ENCODE data around the gene TANC1. TPM values are rescaled to one million over a fixed set of nuclear protein-coding genes. Genes with fewer than 3 reads are reported as not detected.

TANC1 gene
- total RNA-seq, 3 donors from 2014 or later = 0.33 to 0.40 (median 0.34) TPM

DNA sequence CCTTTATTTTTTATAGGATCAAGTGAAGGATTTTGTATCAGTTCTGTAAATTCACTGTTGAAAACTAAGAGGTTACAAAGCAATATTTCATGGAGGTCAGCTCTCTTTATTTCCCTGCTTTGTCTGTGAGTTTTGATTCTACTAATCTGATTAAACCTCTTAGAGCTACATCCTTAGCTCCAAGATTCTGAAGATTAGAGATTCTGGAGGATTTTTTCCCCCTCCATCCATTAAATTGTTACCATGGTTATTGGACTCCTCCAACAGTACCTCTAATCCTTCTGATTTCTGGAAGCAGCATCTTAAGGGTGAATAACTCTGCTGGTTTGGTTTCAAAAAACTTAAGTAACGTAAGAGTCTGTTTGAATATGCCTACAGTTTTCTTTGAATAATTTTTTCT is 110.0 kb downstream of the TANC1 start:
- no peaks in the 10 kb centered on the region for H3K4me1 Mint-ChIP-seq (ENCODE audit: low read depth)
- no peak overlapping the region for H3K4me3 Mint-ChIP-seq
- no peaks in the 10 kb centered on the region for H3K36me3 Mint-ChIP-seq (ENCODE audit: insufficient read depth)
- no peaks in the 10 kb centered on the region for H3K9me3 Mint-ChIP-seq
- ATAC-seq (no peak), DNase-seq (no peak)
- no peaks in the 10 kb centered on the region for H3K27me3 Mint-ChIP-seq (ENCODE audit: low read depth)

DNA sequence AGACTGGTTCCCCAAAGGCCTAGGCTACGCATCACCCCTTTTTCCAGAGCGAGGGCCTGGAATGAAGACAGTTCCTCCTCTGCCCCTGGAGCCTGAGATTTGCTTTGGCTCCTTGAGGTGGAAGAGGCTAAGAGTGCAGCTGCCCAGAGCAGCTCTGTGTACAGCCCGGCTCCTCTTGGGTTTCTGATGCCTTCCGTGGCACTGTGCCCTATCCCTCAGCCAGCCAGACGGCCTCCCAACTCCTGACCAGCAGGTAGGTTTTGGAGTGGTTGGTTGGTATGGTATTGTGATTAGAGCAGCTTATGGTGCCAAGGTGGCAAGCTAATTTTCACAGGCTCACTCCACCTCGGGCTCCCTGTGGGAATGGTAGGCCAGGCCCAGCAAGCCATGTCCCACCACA is 112.2 kb downstream of the TANC1 start:
- Mint-ChIP-seq H3K9me3 (no peaks in the 10 kb centered on the region), H3K4me3 (no peak overlapping the region), H3K36me3 (ENCODE audit: insufficient read depth) (no peaks in the 10 kb centered on the region), H3K4me1 (ENCODE audit: low read depth) (no peaks in the 10 kb centered on the region), H3K27me3 (ENCODE audit: low read depth) (no peaks in the 10 kb centered on the region)
- ATAC-seq (no peak), DNase-seq (no peak)

DNA sequence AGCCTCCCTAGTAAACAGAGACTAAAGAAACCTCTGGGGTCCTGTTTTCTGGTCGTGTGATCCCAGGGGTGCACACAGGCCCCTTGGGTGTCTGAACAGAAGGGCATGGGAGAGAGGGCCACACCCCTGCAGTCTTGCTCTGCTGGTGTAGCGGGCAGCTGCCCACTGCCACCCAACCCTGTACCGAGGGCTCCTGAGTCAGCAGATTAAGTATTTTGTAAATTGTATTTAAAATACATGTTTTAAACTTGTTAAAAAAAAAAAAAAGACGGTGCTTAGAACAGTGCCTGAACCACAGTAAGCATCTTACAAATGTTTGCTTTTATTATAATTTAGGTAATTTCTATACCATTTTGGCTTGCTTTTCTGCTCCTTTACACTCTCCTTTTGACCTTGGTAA is 113.7 kb downstream of the TANC1 start:
- H3K4me1 Mint-ChIP-seq (ENCODE audit: low read depth) = no peaks in the 10 kb centered on the region
- no peaks in the 10 kb centered on the region for H3K27me3 Mint-ChIP-seq (ENCODE audit: low read depth)
- no peak for ATAC-seq

DNA sequence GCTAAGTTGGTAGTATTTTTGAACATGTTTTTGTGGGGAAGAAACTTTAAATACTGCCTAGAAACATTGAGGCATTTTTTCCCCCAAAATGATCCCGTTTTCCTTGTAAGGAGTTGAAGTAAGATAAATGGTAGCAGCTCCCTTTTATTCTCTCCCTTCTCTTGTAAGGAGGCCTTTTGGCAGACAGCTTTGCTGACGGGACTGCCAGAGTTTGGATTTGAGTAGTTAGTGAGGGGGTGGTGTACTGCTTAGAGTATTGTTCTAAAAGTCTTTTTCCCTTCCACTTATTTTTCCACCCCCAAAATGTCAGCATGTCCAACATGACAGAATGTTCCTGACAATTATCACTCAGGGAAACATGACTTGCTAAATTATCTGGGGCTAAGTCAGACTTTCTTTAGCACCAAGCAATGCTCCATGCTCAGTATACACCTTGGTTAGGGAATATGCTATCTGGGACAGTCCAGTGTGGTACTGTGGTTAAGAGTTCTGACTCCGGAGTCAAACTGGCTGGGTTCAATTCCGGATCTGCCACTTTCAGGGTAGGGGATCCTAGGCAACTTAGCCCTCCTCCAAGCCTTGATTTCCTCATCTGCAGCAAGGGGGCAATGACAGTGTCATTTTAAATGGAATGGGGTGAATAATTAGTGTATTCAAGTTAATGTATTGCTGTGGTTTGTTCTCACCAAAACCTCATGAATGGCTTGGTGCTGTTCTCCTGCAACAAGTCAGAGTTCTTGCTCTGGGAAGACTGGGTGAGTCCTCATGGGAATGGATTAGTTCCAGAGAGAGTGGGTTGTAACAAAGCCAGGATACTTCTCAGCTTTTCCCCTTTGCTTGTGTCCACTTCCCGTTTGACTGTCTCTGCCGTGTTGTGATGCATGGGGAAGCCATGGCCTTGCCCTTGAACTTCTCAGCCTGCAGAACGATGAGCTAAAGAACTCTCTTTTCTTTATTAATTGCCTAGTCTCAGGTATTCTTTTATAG is 116.2 kb downstream of the TANC1 start:
- no peaks in the 10 kb centered on the region for H3K36me3 Mint-ChIP-seq (ENCODE audit: insufficient read depth)
- no peak for ATAC-seq
- peaks cover 7% of the 10 kb centered on the region for H3K4me1 Mint-ChIP-seq (ENCODE audit: low read depth)
- DNase-seq = no peak
- no peak overlapping the region for H3K4me3 Mint-ChIP-seq
- H3K9me3 Mint-ChIP-seq = no peaks in the 10 kb centered on the region
- no peaks in the 10 kb centered on the region for H3K27me3 Mint-ChIP-seq (ENCODE audit: low read depth)

More for the DNA sequence above, 113.7 kb downstream of the TANC1 start:
- H3K9me3 Mint-ChIP-seq = no peaks in the 10 kb centered on the region
- no peak for DNase-seq
- H3K4me3 Mint-ChIP-seq = no peak overlapping the region
- H3K36me3 Mint-ChIP-seq (ENCODE audit: insufficient read depth) = no peaks in the 10 kb centered on the region

DNA sequence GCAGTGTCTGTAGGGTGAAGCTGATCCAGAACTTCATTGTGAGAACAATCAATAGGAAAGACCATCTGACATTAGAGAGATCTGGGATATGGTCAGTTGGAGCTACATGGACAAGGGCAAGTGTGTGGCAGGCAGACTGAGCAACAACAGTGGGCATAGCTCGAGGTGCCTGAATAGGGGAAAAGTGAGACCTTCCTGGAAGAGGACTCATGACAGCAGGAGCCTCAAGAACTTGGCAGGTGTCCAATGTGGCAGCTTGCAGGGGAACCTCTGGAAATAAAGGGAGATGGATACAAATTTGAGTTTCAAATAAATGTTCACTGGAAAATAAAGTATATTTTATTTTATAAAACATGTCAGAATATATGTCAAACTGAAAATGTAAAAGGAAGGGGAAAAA is 117.9 kb downstream of the TANC1 start:
- H3K4me3 Mint-ChIP-seq = no peak overlapping the region
- H3K36me3 Mint-ChIP-seq (ENCODE audit: insufficient read depth) = no peaks in the 10 kb centered on the region
- H3K4me1 Mint-ChIP-seq (ENCODE audit: low read depth) = peaks cover 17% of the 10 kb centered on the region
- ATAC-seq = no peak
- no peaks in the 10 kb centered on the region for H3K9me3 Mint-ChIP-seq
- no peak for DNase-seq
- no peaks in the 10 kb centered on the region for H3K27me3 Mint-ChIP-seq (ENCODE audit: low read depth)

DNA sequence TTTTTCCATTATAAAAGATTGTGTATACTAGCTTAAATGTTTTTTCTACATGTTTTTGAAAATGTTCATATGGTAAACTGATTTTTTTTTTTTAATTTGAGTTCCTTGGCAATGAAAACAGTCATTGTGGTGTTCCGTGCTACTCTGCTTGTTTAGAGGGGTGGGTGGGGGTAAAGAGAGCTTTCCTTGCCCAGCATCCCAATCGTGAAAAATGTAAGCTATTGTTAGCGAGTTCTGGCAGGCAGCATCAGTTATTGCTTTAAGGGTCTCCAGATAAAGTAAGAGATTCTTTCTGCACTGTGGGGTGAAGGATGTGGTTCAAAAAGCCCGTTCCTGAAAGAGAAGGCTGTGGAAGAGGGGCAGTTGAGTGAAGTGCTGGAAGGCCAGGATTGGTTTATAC is 118.4 kb downstream of the TANC1 start:
- no peaks in the 10 kb centered on the region for H3K36me3 Mint-ChIP-seq (ENCODE audit: insufficient read depth)
- H3K4me3 Mint-ChIP-seq = no peak overlapping the region
- no peak for DNase-seq
- ATAC-seq = no peak
- H3K27me3 Mint-ChIP-seq (ENCODE audit: low read depth) = no peaks in the 10 kb centered on the region
- H3K4me1 Mint-ChIP-seq (ENCODE audit: low read depth) = peaks cover 22% of the 10 kb centered on the region
- H3K9me3 Mint-ChIP-seq = no peaks in the 10 kb centered on the region

DNA sequence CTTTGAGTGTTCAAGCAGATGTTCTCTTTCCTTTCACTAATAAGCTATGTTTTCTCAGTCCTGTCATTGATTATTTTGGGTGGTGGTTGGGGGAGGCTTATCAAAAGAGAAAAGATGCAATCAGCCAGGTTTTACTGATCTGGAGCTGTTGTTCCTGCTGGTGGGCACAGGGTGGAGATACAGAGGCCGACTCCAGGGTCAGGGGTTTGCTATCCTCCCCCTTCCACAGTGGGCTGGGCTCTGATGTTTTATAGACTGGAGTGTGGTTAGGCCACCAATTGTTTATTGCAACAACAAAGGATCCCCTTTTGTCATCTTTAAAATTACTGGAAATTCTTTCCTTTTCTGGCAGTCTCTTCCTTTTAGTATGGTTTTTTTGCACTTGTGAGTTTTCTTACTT is 120.5 kb downstream of the TANC1 start:
- no peaks in the 10 kb centered on the region for H3K36me3 Mint-ChIP-seq (ENCODE audit: insufficient read depth)
- no peaks in the 10 kb centered on the region for H3K9me3 Mint-ChIP-seq
- H3K4me3 Mint-ChIP-seq = no peak overlapping the region
- H3K4me1 Mint-ChIP-seq (ENCODE audit: low read depth) = peaks cover 41% of the 10 kb centered on the region
- ATAC-seq (no peak), DNase-seq (no peak)
- H3K27me3 Mint-ChIP-seq (ENCODE audit: low read depth) = no peaks in the 10 kb centered on the region

DNA sequence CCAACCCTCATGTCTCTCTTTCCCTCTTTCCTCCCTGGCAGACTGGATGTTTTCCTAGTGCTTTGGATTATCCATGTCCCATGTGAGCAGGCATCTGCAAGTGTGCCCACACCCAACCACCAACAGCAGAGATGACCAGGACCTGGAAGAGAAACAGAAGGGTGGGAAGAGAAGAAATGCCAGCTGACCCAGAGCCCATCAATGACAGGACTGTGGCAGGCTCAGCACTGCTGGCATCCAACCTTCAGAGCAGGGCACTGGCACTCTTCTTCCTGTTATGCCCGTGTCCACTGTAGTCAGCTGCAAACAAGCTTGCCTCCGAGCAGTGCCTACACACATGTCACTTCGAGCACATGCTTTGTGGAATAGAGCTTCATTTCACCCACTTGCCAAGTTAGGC is 121.1 kb downstream of the TANC1 start:
- H3K9me3 Mint-ChIP-seq = no peaks in the 10 kb centered on the region

DNA sequence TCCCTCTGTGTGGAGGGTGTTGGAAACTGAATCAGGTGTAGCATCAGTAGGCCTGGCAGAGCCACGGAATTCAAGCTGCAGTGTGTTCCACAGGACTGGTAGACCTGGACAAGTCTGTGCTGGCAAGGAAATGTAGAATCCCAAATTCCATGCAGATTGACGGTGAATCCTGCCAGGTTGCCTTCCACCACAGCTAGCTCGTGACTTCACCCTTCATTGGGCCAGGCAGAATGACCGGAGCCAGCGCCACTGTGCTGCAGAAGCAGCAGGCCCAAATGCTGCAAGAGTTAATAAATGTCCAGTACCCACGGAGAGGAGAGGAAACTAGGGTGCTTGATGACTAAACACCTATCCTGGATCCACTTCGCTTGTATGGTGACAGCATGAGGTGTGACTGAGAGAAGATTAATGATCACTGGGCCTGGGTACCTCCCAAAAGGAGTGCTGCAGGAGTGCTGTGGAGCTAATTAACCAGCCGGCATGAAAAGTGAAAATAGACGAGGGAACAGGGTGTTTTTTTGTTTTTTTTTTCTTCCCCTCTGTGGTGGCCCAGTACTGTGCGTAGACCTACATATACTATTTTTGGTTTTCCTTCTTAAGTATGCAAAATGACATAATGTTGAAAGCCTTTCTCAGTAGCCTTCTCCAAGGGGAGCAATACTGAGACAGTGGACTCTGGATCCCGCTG is 122.2 kb downstream of the TANC1 start:
- DNase-seq (no peak), ATAC-seq (no peak)
- Mint-ChIP-seq H3K9me3 (peaks cover under 1% of the 10 kb centered on the region), H3K36me3 (ENCODE audit: insufficient read depth) (no peaks in the 10 kb centered on the region), H3K4me3 (no peak overlapping the region), H3K4me1 (ENCODE audit: low read depth) (peaks cover 45% of the 10 kb centered on the region), H3K27me3 (ENCODE audit: low read depth) (no peaks in the 10 kb centered on the region)

More for the DNA sequence above, 121.1 kb downstream of the TANC1 start:
- no peaks in the 10 kb centered on the region for H3K36me3 Mint-ChIP-seq (ENCODE audit: insufficient read depth)
- H3K27me3 Mint-ChIP-seq (ENCODE audit: low read depth) = no peaks in the 10 kb centered on the region
- no peak for DNase-seq
- no peak for ATAC-seq
- H3K4me1 Mint-ChIP-seq (ENCODE audit: low read depth) = peaks cover 45% of the 10 kb centered on the region
- H3K4me3 Mint-ChIP-seq = no peak overlapping the region

DNA sequence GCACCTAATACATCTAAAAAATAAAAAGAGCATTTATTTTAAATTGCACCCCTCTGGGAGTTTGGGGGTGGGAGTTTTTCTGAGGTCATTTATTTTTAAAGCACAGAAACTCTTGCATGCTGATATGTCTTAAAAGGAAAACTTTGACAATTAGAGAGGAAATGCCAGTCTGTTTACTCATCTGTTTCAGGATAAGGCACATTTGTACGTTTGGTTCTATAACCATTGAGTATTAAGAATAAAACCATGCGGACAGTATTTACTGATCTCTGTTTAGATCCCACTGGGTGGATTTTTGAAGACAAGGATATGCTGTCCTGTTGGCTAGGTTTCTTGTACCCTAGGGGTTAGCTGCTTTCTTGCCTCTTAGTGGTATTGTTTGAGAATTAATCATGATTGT is 122.9 kb downstream of the TANC1 start:
- peaks cover 7% of the 10 kb centered on the region for H3K9me3 Mint-ChIP-seq
- H3K27me3 Mint-ChIP-seq (ENCODE audit: low read depth) = no peaks in the 10 kb centered on the region
- H3K4me1 Mint-ChIP-seq (ENCODE audit: low read depth) = peaks cover 45% of the 10 kb centered on the region
- ATAC-seq (no peak), DNase-seq (no peak)
- no peak overlapping the region for H3K4me3 Mint-ChIP-seq
- no peaks in the 10 kb centered on the region for H3K36me3 Mint-ChIP-seq (ENCODE audit: insufficient read depth)

DNA sequence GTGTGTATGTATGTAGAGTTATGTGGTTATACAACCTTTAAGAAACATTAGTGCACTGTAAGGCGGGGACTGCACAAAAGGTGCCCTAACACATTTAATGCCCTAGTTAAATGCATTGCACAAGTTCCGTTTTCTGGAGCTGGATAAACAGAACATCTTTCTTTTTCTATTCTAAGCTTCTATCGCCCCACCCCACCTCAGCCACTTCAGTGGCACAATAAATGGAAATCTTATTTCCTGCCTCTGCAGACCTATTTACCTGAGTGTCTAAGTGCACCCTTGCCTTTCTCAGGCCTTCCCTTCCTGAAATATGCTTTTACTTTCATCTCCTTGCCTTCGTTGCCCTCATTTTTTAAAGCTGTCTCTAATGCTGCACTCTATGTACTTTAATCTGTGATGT is 123.5 kb downstream of the TANC1 start:
- Mint-ChIP-seq H3K9me3 (peaks cover 12% of the 10 kb centered on the region), H3K27me3 (ENCODE audit: low read depth) (no peaks in the 10 kb centered on the region), H3K36me3 (ENCODE audit: insufficient read depth) (peaks cover 6% of the 10 kb centered on the region), H3K4me3 (no peak overlapping the region), H3K4me1 (ENCODE audit: low read depth) (peaks cover 45% of the 10 kb centered on the region)
- ATAC-seq (peak in 1 of 2 donors; percentile 16), DNase-seq (no peak)

DNA sequence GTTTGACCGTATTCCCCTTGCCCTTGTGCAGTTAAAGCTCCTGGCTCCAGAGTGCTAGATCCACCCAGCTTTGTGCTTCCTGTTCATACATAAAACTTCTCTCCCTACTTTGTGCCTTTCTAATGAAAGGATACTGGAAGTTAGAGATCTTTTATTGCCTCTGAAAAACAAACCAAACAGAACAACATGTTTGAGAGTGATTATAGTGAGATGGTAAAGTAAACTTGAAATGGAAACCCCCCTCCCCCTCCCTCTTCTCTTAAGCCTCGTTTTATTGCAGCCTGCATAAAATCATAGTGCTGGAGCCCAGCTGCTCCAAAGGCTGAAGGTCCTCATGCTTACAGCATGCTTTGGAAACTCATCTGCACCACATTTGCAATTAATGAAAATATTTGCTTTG is 125.1 kb downstream of the TANC1 start:
- Mint-ChIP-seq H3K4me1 (ENCODE audit: low read depth) (peaks cover 45% of the 10 kb centered on the region), H3K4me3 (no peak overlapping the region), H3K27me3 (ENCODE audit: low read depth) (no peaks in the 10 kb centered on the region), H3K36me3 (ENCODE audit: insufficient read depth) (peaks cover 6% of the 10 kb centered on the region), H3K9me3 (peaks cover 13% of the 10 kb centered on the region)
- ATAC-seq (no peak), DNase-seq (no peak)

DNA sequence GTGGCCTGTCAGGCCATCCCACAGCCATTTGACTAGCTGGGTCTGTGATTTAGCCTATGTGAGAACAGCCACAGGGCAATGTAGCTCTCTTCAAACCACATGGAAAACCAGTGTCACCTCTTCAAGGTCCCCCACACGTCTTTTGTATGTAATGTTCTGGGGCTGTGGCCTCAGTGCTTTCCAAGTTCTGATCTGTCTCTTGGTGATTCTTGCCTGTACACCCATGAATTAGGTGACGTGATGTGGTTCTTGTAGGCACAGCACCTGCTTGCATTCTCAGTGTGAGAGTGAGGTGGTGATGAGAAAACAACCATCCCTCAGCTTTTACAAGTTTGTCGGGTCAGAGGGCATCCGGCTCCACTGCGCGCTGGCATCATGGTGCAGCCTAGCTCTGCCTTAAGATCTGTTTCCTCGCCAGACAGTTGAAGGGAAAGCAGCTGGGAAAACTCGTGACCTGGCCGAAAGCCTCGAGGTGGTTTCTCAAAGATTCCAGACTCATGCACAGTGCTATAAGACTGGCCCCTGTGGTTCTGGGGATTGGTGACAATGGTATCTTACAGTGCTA is 125.8 kb downstream of the TANC1 start:
- Mint-ChIP-seq H3K9me3 (peaks cover 13% of the 10 kb centered on the region), H3K4me3 (no peak overlapping the region), H3K4me1 (ENCODE audit: low read depth) (peaks cover 43% of the 10 kb centered on the region), H3K36me3 (ENCODE audit: insufficient read depth) (peaks cover 6% of the 10 kb centered on the region), H3K27me3 (ENCODE audit: low read depth) (no peaks in the 10 kb centered on the region)
- ATAC-seq (peak; percentile 38 to 66), DNase-seq (no peak)

DNA sequence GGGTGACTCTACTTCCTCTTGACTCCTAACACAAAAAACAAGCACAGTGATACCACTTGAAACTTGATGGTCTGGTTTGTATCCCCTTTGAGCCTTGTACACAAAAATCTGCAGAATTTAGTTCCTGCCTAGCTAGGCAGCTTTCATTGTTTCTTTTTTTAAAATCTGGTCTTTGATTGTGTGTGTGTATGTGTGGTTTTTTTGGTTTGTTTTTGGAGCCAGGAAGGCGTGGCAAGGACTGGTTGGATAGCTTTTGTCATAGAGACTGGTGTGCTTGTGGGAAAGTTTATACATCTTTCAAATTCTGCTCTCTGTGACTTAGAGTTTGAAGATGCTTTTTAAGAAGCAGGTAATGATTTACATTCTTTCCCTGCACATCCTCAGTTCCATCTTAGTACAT is 127.4 kb downstream of the TANC1 start:
- peaks cover 13% of the 10 kb centered on the region for H3K9me3 Mint-ChIP-seq
- H3K4me3 Mint-ChIP-seq = no peak overlapping the region
- ATAC-seq = no peak

More for the DNA sequence above, 127.4 kb downstream of the TANC1 start:
- peaks cover 33% of the 10 kb centered on the region for H3K4me1 Mint-ChIP-seq (ENCODE audit: low read depth)
- DNase-seq = no peak
- no peaks in the 10 kb centered on the region for H3K27me3 Mint-ChIP-seq (ENCODE audit: low read depth)
- H3K36me3 Mint-ChIP-seq (ENCODE audit: insufficient read depth) = peaks cover 6% of the 10 kb centered on the region
